Glutamatergic neuron (in vitro differentiated cells): ENCODE data around the gene GATM. TPM values are rescaled to one million over a fixed set of nuclear protein-coding genes. Genes with fewer than 3 reads are reported as not detected.
A peak's percentile ranks its signal among the peaks of the same experiment; 100 is the strongest.

ENCODE experiments used
- DNase-seq: peaks from one replicate; pipeline ENCODE4 v3.0.0; 2022
- H3K27ac Mint-ChIP-seq: one replicate; pipeline ENCODE4 v1.8.0; 2020; ENCODE audit warnings: mild to moderate bottlenecking, mixed read lengths, inconsistent platforms; ENCODE audit not compliant: unreplicated experiment
- H3K27me3 Mint-ChIP-seq: one replicate; pipeline ENCODE4 v1.8.0; 2020; ENCODE audit warnings: mild to moderate bottlenecking, moderate library complexity, mixed read lengths, inconsistent platforms; ENCODE audit not compliant: unreplicated experiment
- H3K36me3 Mint-ChIP-seq: one replicate; pipeline ENCODE4 v1.8.0; 2020; ENCODE audit warnings: mild to moderate bottlenecking, mixed read lengths, inconsistent platforms; ENCODE audit not compliant: unreplicated experiment
- H3K4me1 Mint-ChIP-seq: one replicate; pipeline ENCODE4 v1.8.0; 2020; ENCODE audit warnings: mild to moderate bottlenecking, low read depth, mixed read lengths, inconsistent platforms; ENCODE audit not compliant: unreplicated experiment
- H3K4me3 Mint-ChIP-seq: one replicate; pipeline ENCODE4 v1.8.0; 2020; ENCODE audit warnings: mild to moderate bottlenecking, mixed read lengths, inconsistent platforms; ENCODE audit not compliant: unreplicated experiment
- H3K9me3 Mint-ChIP-seq: one replicate; pipeline ENCODE4 v1.8.0; 2020; ENCODE audit warnings: mild to moderate bottlenecking, moderate library complexity, mixed read lengths, inconsistent platforms; ENCODE audit not compliant: unreplicated experiment
- CTCF ChIP-seq: fragments of 200-600 bp; sonication (generic); IDR thresholded peaks from one replicate; pipeline ENCODE4 v1.5.0; 2021; ENCODE audit not compliant: partially characterized antibody, unreplicated experiment
- total RNA-seq: library from RNA; stranded (reverse); fragmentation: NEBNext Ultra II Directional; extraction: Animal tissue kit (Norgen Biotek cat#: 25700); gene quantifications from one replicate; pipeline ENCODE4 v1.2.1, GENCODE V29; 2021; ENCODE audit not compliant: unreplicated experiment

GATM gene
- total RNA-seq, 1 donor from 2014 or later = 51.2 TPM

DNA sequence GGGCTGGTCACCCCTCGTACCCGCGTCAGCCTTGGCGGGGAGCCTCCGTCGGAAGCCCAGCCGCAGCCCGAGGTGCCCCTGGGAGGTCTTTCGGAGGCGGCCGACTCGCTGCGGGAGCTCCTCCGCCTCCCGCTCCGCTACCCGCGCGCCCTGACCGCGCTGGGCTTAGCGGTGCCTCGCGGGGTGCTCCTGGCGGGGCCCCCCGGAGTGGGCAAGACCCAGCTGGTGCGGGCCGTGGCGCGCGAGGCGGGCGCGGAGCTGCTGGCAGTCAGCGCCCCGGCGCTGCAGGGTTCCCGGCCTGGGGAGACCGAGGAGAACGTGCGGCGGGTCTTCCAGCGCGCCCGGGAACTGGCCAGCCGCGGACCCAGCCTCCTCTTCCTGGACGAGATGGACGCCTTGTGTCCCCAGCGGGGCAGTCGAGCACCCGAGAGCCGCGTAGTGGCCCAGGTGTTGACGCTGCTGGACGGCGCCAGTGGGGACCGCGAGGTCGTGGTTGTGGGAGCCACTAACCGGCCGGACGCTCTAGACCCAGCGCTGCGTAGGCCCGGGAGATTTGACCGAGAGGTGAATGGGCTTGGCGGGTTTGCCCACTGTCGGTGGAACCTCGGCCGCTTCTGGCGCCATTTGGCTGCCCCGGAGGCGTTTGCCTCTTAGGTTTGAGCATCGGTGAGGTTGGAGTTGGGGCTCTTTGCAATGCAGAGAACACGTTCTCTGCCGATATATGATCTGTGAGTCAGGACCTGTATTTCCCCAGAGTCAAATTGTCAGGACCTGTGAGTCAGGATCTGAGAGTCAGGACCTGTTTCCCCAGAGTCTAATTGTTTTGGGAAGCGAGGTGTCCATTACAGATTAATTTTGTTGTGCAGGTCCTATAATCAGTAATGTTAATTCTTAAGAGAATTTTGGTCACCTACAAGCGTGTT, 24.9 kb upstream of the GATM start:
- DNase-seq = peak; percentile 57
- H3K27me3 Mint-ChIP-seq = peaks cover 2% of the 10 kb centered on the region
- no peaks in the 10 kb centered on the region for H3K4me1 Mint-ChIP-seq
- TF ChIP-seq CTCF = no peak
- peak overlapping the region; percentile 90 for H3K4me3 Mint-ChIP-seq
- no peaks in the 10 kb centered on the region for H3K36me3 Mint-ChIP-seq
- H3K27ac Mint-ChIP-seq = peak overlapping the region; percentile 52
- peaks cover 7% of the 10 kb centered on the region for H3K9me3 Mint-ChIP-seq

- H3K27ac Mint-ChIP-seq = peak overlapping the region; percentile 86
- H3K27me3 Mint-ChIP-seq = peaks cover 2% of the 10 kb centered on the region
- TF ChIP-seq CTCF = no peak
These were observed 24.0 kb upstream of the GATM start for GRCh38 chr15:45402162-45402954.

DNA sequence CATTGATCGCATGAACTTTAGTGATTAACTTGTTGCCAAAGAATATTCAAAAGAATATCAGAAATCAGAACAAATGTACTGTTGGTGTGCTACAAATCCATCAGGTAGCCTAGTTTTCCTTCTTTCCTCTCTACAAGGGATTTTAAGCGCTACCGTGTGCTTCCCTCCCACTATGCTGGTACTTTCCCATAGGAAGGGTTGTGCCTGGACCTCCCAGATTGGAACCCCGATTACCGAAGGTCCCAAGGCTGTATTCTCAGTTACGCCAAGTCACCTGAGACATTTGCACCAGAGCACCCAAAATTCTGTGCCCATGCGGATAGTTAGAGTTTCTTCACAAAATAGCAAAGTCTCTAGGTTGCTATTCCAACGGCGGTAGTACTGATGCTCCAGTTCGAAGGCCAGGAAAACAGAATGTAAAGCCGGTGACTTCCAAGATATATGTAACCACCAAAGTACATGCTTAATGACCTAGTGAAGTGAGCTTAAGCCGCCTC, 23.4 kb upstream of the GATM start:
- no peak for TF ChIP-seq CTCF
- H3K4me3 Mint-ChIP-seq = peak overlapping the region; percentile 97
- H3K36me3 Mint-ChIP-seq = no peaks in the 10 kb centered on the region
- peak overlapping the region; percentile 86 for H3K27ac Mint-ChIP-seq
- no peak for DNase-seq
- H3K4me1 Mint-ChIP-seq = no peaks in the 10 kb centered on the region
- peaks cover 2% of the 10 kb centered on the region for H3K27me3 Mint-ChIP-seq
- H3K9me3 Mint-ChIP-seq = peaks cover 7% of the 10 kb centered on the region

More at GRCh38 chr15:45402162-45402954, 24.0 kb upstream of the GATM start:
- DNase-seq = peak; percentile 97
- Mint-ChIP-seq H3K36me3 (no peaks in the 10 kb centered on the region), H3K9me3 (peaks cover 7% of the 10 kb centered on the region), H3K4me3 (peak overlapping the region; percentile 97), H3K4me1 (no peaks in the 10 kb centered on the region)

DNA sequence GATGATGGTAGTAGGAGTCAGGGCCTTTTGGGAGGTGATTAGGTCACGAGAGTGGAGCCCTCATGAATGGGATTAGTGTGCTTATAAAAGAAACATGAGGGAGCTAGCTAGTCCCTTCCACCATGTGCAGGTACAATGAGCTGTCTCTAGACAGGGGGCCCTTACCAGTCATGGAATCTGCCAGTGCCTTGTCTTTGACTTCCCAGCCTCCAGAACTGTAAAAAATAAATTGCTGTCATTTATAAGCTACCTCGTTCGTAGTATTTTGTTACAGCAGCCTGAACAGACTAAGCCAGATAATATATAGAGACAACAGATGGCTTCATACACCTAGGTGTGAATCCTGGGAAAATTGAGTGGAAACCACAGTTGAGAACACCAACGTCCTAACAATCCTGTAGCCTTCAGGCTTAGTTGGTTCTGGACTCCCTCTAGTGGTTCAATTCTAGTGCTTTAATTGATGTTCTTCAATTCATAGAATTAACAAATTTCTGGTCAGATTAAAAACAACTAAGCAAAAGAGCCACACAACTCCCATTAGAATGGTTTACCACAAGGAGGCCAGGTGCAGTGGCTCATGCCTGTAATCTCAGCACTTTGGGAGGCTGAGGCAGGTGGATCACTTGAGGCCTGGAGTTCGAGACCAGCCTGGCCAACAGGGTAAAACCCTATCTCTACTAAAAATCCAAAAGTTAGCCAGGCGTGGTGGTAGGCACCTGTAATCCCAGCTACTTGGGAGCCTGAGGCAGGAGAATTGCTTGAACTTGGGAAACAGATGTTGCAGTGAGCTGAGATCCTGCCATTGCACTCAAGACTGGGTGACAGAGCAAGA, 21.3 kb upstream of the GATM start:
- Mint-ChIP-seq H3K27ac (no peak overlapping the region), H3K4me3 (no peak overlapping the region), H3K4me1 (no peaks in the 10 kb centered on the region), H3K9me3 (peaks cover 7% of the 10 kb centered on the region), H3K36me3 (no peaks in the 10 kb centered on the region), H3K27me3 (peaks cover 3% of the 10 kb centered on the region)
- no peak for DNase-seq
- TF ChIP-seq CTCF = peak; percentile 76
